Stimulated activated naive CD8-positive, alpha-beta T cell treated with anti-CD3 and anti-CD28 coated beads, Interleukin-15, amount 100 ng/mL, for 72 hours (primary cell): ENCODE data around the gene AFG1L.
"Not testable (repeated sequence)": the region's sequence is repeated elsewhere in the genome, so short reads cannot be mapped to it uniquely, and the experiment has no call there.

Experiments used
- ATAC-seq: fragments of 150-1000 bp; cut with Tn5 transposase; 2 replicates; pipeline ENCODE4 v1.10.0; 2021; ENCODE audit warnings: mild to moderate bottlenecking, moderate library complexity
- DNase-seq, 2 donors: peaks; one replicate each; pipeline ENCODE4 v3.0.0; 2021 to 2022
- H3K27ac Mint-ChIP-seq, 2 donors: one replicate each; pipeline ENCODE4 v1.8.0; 2022; ENCODE audit warnings: mild to moderate bottlenecking in 2 of 2, mixed read lengths in 2 of 2, moderate library complexity in 2 of 2
- H3K27me3 Mint-ChIP-seq: one replicate; pipeline ENCODE4 v1.8.0; 2022; ENCODE audit warnings: mixed read lengths
- H3K4me1 Mint-ChIP-seq: one replicate; pipeline ENCODE4 v1.8.0; 2022; ENCODE audit warnings: mild to moderate bottlenecking, mixed read lengths
- H3K4me3 Mint-ChIP-seq, 2 donors: one replicate each; pipeline ENCODE4 v1.8.0; 2022; ENCODE audit warnings: mild to moderate bottlenecking in 2 of 2, mixed read lengths in 2 of 2, moderate library complexity in 1 of 2
- H3K9me3 Mint-ChIP-seq, 2 donors: one replicate each; pipeline ENCODE4 v1.8.0; 2022; ENCODE audit warnings: mixed read lengths in 2 of 2

The AFG1L gene

GRCh38 chr6:108275976-108276375 is 18.9 kb upstream of the AFG1L start:
- Mint-ChIP-seq H3K27ac (no peak overlapping the region), H3K4me1 (no peaks in the 10 kb centered on the region), H3K4me3 (no peak overlapping the region), H3K9me3 (no peaks in the 10 kb centered on the region), H3K27me3 (no peaks in the 10 kb centered on the region)
- ATAC-seq: no peak
- DNase-seq: no peak

- no peaks in the 10 kb centered on the region for H3K9me3 Mint-ChIP-seq
- no peak for ATAC-seq
Measured at GRCh38 chr6:108277295-108277694, 17.6 kb upstream of the AFG1L start.

GRCh38 chr6:108277831-108278230 is 17.0 kb upstream of the AFG1L start:
- H3K27ac Mint-ChIP-seq: no peak overlapping the region
- DNase-seq (no peak), ATAC-seq (no peak)
- no peaks in the 10 kb centered on the region for H3K9me3 Mint-ChIP-seq
- no peak overlapping the region for H3K4me3 Mint-ChIP-seq
- no peaks in the 10 kb centered on the region for H3K27me3 Mint-ChIP-seq
- no peaks in the 10 kb centered on the region for H3K4me1 Mint-ChIP-seq

More at GRCh38 chr6:108277295-108277694, 17.6 kb upstream of the AFG1L start:
- H3K27ac Mint-ChIP-seq: no peak overlapping the region
- H3K4me1 Mint-ChIP-seq: no peaks in the 10 kb centered on the region
- no peaks in the 10 kb centered on the region for H3K27me3 Mint-ChIP-seq
- no peak for DNase-seq
- no peak overlapping the region for H3K4me3 Mint-ChIP-seq

- ATAC-seq (no peak), DNase-seq (no peak)
- Mint-ChIP-seq H3K4me1 (peaks cover 25% of the 10 kb centered on the region), H3K27me3 (no peaks in the 10 kb centered on the region), H3K27ac (no peak overlapping the region), H3K9me3 (no peaks in the 10 kb centered on the region), H3K4me3 (no peak overlapping the region)
Measured at GRCh38 chr6:108285381-108285780, 9.5 kb upstream of the AFG1L start.

- Mint-ChIP-seq H3K4me1 (peaks cover 25% of the 10 kb centered on the region), H3K9me3 (no peaks in the 10 kb centered on the region), H3K4me3 (no peak overlapping the region), H3K27me3 (no peaks in the 10 kb centered on the region), H3K27ac (no peak overlapping the region)
- DNase-seq (no peak), ATAC-seq (peak; percentile 61)
Measured at GRCh38 chr6:108286366-108286765, 8.5 kb upstream of the AFG1L start.

GRCh38 chr6:108287373-108287772 is 7.5 kb upstream of the AFG1L start:
- ATAC-seq: no peak
- peaks cover 25% of the 10 kb centered on the region for H3K4me1 Mint-ChIP-seq

GRCh38 chr6:108288742-108289141 is 6.1 kb upstream of the AFG1L start:
- H3K27ac Mint-ChIP-seq: peak overlapping the region in 1 of 2 donors; percentile 15
- ATAC-seq (no peak), DNase-seq (no peak)
- no peak overlapping the region for H3K4me3 Mint-ChIP-seq
- H3K9me3 Mint-ChIP-seq: no peaks in the 10 kb centered on the region
- H3K4me1 Mint-ChIP-seq: peaks cover 27% of the 10 kb centered on the region
- H3K27me3 Mint-ChIP-seq: no peaks in the 10 kb centered on the region

More at GRCh38 chr6:108287373-108287772, 7.5 kb upstream of the AFG1L start:
- Mint-ChIP-seq H3K27ac (no peak overlapping the region), H3K4me3 (no peak overlapping the region), H3K9me3 (no peaks in the 10 kb centered on the region), H3K27me3 (no peaks in the 10 kb centered on the region)
- no peak for DNase-seq

GRCh38 chr6:108291091-108291490 is 3.8 kb upstream of the AFG1L start:
- Mint-ChIP-seq H3K27me3 (no peaks in the 10 kb centered on the region), H3K9me3 (no peaks in the 10 kb centered on the region), H3K27ac (no peak overlapping the region), H3K4me1 (peaks cover 31% of the 10 kb centered on the region), H3K4me3 (no peak overlapping the region)
- DNase-seq (no peak), ATAC-seq (no peak)

GRCh38 chr6:108292561-108292960 is 2.3 kb upstream of the AFG1L start:
- not testable (repeated sequence) for H3K27ac Mint-ChIP-seq, DNase-seq

GRCh38 chr6:108293527-108294296 is 1.1 kb upstream of the AFG1L start:
- ATAC-seq (no peak), DNase-seq (no peak)
- peaks cover 14% of the 10 kb centered on the region for H3K4me1 Mint-ChIP-seq
- H3K4me3 Mint-ChIP-seq: peak overlapping the region; percentile 98 to 99
- peak overlapping the region; percentile 99 to 100 for H3K27ac Mint-ChIP-seq
- H3K27me3 Mint-ChIP-seq: no peaks in the 10 kb centered on the region
- no peaks in the 10 kb centered on the region for H3K9me3 Mint-ChIP-seq

More at GRCh38 chr6:108292561-108292960, 2.3 kb upstream of the AFG1L start:
- H3K4me3 Mint-ChIP-seq, H3K27me3 Mint-ChIP-seq, ATAC-seq, H3K9me3 Mint-ChIP-seq: not testable (repeated sequence)
- peaks cover 16% of the 10 kb centered on the region for H3K4me1 Mint-ChIP-seq

GRCh38 chr6:108294297-108294726 is 542 bp upstream of the AFG1L start:
- H3K4me1 Mint-ChIP-seq: peaks cover 18% of the 10 kb centered on the region
- no peaks in the 10 kb centered on the region for H3K9me3 Mint-ChIP-seq
- H3K4me3 Mint-ChIP-seq: peak overlapping the region; percentile 98 to 99
- ATAC-seq (peak; percentile 67), DNase-seq (no peak)
- H3K27me3 Mint-ChIP-seq: no peaks in the 10 kb centered on the region
- H3K27ac Mint-ChIP-seq: peak overlapping the region; percentile 99 to 100

- Mint-ChIP-seq H3K9me3 (no peaks in the 10 kb centered on the region), H3K4me3 (peak overlapping the region; percentile 98 to 99), H3K4me1 (peaks cover 23% of the 10 kb centered on the region), H3K27me3 (no peaks in the 10 kb centered on the region), H3K27ac (peak overlapping the region; percentile 99 to 100)
- DNase-seq (no peak), ATAC-seq (no peak)
Measured at GRCh38 chr6:108295676-108296075, 822 bp downstream of the AFG1L start.

GRCh38 chr6:108302386-108302785 is 7.5 kb downstream of the AFG1L start:
- H3K27ac Mint-ChIP-seq: no peak overlapping the region
- no peaks in the 10 kb centered on the region for H3K27me3 Mint-ChIP-seq
- ATAC-seq (no peak), DNase-seq (no peak)
- H3K4me1 Mint-ChIP-seq: peaks cover 15% of the 10 kb centered on the region
- no peak overlapping the region for H3K4me3 Mint-ChIP-seq
- H3K9me3 Mint-ChIP-seq: no peaks in the 10 kb centered on the region

GRCh38 chr6:108304646-108305045 is 9.8 kb downstream of the AFG1L start:
- no peak overlapping the region for H3K4me3 Mint-ChIP-seq
- DNase-seq (no peak), ATAC-seq (no peak)
- H3K9me3 Mint-ChIP-seq: no peaks in the 10 kb centered on the region
- no peaks in the 10 kb centered on the region for H3K27me3 Mint-ChIP-seq
- H3K4me1 Mint-ChIP-seq: peaks cover 2% of the 10 kb centered on the region
- H3K27ac Mint-ChIP-seq: no peak overlapping the region

GRCh38 chr6:108308641-108309040 is 13.8 kb downstream of the AFG1L start:
- H3K4me3 Mint-ChIP-seq, H3K9me3 Mint-ChIP-seq, H3K27me3 Mint-ChIP-seq, ATAC-seq, H3K4me1 Mint-ChIP-seq, H3K27ac Mint-ChIP-seq, DNase-seq: not testable (repeated sequence)

- Mint-ChIP-seq H3K27ac (no peak overlapping the region), H3K27me3 (no peaks in the 10 kb centered on the region), H3K9me3 (no peaks in the 10 kb centered on the region), H3K4me1 (no peaks in the 10 kb centered on the region), H3K4me3 (no peak overlapping the region)
- no peak for ATAC-seq
- no peak for DNase-seq
Measured at GRCh38 chr6:108309844-108310243, 15.0 kb downstream of the AFG1L start.

GRCh38 chr6:108312605-108313004 is 17.8 kb downstream of the AFG1L start:
- Mint-ChIP-seq H3K27ac (no peak overlapping the region), H3K9me3 (no peaks in the 10 kb centered on the region), H3K4me3 (no peak overlapping the region), H3K4me1 (no peaks in the 10 kb centered on the region), H3K27me3 (no peaks in the 10 kb centered on the region)
- no peak for ATAC-seq
- no peak for DNase-seq
